LNCaP clone FGC (cell line): Measurements from ENCODE around the gene PSMG3.

Experiments
- DNase-seq: peaks from one replicate; pipeline ENCODE4 v3.0.0-alpha.2; 2011; ENCODE audit warnings: low read depth
- H3K4me3 ChIP-seq: 2 replicates; pipeline ENCODE4 v1.5.1; 2011; ENCODE audit warnings: mild to moderate bottlenecking, low read depth, low read length, control low read depth
- CTCF ChIP-seq: IDR thresholded peaks from 2 replicates; pipeline ENCODE4 v1.5.1; 2012; ENCODE audit warnings: mild to moderate bottlenecking; ENCODE audit not compliant: control insufficient read depth, insufficient read depth; ENCODE audit errors: extremely low read depth

The PSMG3 gene

DNA sequence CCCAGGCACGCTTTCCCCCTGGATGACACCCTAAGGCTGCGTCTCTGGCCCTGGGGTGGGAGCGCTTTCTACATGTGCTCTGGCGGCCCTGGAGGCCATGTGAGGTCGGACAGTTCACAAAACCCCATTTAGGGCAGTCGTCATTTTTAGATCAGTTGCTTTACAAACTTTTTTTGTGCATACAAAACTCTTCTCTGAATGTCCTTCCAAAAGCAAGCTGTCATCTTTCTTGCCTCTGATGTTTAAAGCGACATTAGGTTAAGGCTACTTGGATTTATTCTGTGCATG, 33.4 kb downstream of the PSMG3 start:
- DNase-seq = no peak
- TF ChIP-seq CTCF = no peak
- no peak overlapping the region for H3K4me3 ChIP-seq

DNA sequence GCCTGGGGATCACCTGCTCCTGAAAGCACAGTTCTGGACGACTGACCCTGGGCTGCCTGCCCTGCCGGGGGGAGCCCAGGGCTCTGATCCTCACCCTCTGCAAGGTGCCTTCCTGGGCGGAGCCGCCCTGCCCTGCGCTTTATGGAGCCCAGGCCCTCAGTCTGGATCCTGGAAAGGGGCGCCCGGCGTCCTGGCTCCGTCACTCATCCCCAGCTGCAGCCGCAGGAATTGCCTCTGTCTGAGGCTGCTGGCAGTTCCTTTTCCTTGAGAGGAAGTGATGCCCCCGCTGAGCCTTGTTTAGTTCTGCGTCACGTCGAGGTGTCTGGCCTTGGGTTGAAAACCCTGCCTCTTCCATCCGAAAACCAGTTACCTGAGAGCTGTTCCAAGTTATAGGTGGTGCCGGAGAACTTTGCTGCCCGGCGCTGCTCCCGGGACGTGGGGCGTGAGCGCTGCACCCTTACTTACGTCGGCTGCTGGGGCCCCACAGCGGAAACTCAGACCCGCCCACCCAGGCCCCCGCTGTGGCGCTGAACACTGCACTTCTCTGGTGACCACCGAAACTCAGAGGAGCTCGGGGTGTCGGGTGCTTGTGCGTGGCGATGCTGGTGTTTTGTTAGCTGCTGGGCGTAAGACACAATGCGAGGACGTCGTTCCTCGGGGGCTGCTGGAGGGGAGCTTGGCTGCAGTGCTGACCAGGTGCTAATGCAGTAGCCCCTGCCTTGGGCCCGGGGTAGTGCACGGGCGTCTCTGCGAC, 34.0 kb downstream of the PSMG3 start:
- H3K4me3 ChIP-seq = no peak overlapping the region
- TF ChIP-seq CTCF = no peak
- no peak for DNase-seq

DNA sequence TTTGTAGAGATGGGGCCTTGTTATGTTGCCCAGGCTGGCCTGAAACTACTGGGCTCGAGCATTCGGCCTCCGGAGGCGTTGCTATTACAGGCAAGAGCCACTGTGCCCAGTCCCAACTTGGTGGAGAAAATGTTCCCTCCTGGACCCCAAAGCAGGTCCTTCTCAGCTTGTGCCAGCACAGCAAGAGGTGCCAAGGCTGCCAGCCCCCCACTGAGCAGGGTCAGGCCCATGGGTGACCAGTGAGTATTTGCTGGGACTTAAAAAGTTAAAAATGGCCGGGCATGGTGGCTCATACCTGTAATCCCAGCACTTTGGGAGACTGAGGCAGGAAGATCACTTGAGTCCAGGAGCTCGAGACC, 34.8 kb downstream of the PSMG3 start:
- H3K4me3 ChIP-seq = no peak overlapping the region
- no peak for DNase-seq
- no peak for TF ChIP-seq CTCF

DNA sequence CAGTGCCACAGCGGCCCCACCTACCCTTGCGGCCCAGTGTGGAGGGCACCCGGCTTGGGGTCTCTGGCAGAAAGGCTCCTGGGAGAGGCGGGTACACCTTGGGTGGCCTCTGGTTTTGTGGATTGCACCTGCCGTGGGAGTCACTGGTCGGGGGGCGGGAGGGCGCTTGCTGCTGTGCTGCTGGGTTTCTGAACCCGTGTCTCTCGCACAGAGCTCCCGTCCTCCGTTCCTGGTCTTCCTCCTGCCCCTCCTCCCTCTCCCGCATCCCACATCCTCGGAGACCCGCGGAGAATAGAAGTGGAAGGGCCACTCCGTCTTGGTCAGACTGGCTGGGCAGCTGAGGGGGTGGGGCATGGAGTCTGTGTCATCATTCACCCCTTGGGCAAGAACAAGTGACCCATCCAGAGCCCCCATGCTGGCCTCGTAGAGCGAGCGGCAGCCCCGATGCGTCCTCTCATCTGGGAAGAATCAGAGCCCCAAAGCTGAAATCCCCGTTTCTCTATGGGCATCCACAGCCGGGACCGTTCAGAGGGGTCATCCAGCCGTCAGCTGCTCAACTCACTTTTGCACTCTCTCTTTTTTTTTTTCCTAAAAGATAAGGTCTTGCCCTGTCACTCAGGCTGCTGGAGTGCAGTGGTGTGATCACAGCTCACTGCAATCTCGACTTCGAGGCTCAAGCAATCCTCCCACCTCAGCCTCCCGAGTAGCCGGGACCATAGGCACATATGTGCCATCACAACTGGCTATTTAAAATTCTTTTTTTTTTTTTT, 35.3 kb downstream of the PSMG3 start:
- TF ChIP-seq CTCF = no peak
- no peak for DNase-seq
- no peak overlapping the region; the same call in 1 of the 2 replicates for H3K4me3 ChIP-seq

GRCh38 chr7:1533547-1534329, 36.1 kb downstream of the PSMG3 start:
- peak overlapping the region; percentile 76 for H3K4me3 ChIP-seq
- no peak for TF ChIP-seq CTCF
- DNase-seq = no peak

GRCh38 chr7:1533255-1533546, 36.6 kb downstream of the PSMG3 start:
- peak overlapping the region; percentile 76 for H3K4me3 ChIP-seq
- no peak for TF ChIP-seq CTCF
- DNase-seq = no peak
